ENCODE results near the gene ELL3. TPM values are rescaled to one million over a fixed set of nuclear protein-coding genes. Genes with fewer than 3 reads are reported as not detected.
"Not testable (repeated sequence)": the region's sequence is repeated elsewhere in the genome, so short reads cannot be mapped to it uniquely, and the experiment has no call there.

ELL3 gene
- total RNA-seq, 1 donor, result 1.7 TPM

DNA sequence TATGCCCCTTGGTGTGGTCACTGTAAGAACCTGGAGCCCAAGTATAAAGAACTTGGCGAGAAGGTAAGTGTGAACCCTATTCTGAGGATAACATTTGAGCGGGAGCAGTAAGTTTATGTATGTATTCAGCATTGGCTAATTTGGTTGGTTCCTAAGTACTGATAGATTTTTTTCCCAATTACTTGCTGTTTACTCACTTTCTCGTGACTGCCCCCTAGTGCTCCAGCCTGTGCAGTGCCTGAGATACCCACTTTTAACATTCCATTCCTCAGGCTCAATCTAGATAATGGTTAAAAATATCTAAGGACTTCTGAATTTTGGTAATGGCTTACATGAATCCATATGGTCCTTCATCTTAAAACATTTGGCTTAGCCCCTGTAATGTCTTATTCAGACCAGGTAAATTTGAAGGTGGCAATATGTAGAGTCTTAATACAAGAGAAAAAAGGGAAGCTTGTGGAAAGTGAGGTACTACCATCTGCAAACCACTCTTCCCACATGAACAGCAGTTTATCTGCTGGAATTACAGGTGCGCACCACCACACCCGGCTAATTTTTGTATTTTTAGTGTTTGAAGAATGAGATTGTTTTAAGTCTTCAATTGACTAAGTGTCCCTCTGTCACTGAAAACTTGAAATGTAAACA, 7.1 kb downstream of the ELL3 start:
- Histone ChIP-seq H3K4me3 (ENCODE audit: low read length) (no peak overlapping the region), H3K9me3 (ENCODE audit: low read depth, low read length) (no peaks in the 10 kb centered on the region), H3K27me3 (ENCODE audit: insufficient read depth, low read length) (no peaks in the 10 kb centered on the region), H3K4me1 (ENCODE audit: insufficient read depth, low read length) (peaks cover 6% of the 10 kb centered on the region)

DNA sequence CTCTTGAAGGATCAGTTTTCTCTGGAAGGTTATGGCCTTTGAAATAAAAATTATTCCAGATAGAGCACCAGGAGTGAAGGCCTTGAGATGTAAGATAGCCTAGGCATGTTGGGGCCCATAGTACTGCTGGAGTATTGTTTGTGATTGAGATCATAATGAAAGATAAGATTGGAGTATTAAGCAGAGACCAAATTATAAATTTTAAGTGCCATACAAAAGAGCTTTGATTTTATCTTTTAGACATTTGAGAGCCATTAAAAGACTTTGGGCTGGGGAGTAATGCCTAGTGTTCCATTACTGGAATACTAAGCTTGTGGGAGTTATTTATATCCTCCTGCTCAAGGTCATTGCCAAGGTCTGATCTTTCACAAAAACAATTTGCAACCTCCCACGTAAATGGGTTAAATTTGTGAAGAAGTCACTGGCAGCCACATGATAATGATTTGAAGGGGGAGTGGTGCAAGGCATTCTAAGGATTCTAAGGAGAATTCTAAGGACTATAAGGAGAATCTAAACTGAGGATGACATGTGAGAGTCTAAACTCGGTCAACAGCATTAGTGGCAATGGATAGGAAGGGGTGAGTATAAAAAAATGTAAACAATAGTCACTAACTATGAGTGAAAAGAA, 12.8 kb downstream of the ELL3 start:
- no peaks in the 10 kb centered on the region for H3K4me1 ChIP-seq (ENCODE audit: insufficient read depth, low read length)
- no peaks in the 10 kb centered on the region for H3K9me3 ChIP-seq (ENCODE audit: low read depth, low read length)
- H3K4me3 ChIP-seq (ENCODE audit: low read length), result no peak overlapping the region
- H3K27me3 ChIP-seq (ENCODE audit: insufficient read depth, low read length), result no peaks in the 10 kb centered on the region

DNA sequence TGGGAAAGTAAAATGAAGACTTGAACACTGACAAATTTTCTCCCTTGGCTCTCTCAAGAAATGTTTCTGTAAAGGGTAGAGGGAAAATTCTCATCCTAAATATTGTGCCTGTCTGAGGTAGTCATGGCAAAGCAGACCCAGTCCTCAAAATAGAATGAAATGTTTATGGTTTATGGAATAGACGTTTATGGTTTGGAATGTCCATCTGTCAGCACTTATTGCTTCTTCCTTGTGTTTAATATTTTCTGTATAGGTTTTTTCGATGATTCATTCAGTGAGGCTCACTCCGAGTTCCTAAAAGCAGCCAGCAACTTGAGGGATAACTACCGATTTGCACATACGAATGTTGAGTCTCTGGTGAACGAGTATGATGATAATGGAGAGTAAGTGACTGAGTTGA, 13.9 kb downstream of the ELL3 start:
- Histone ChIP-seq H3K4me3 (ENCODE audit: low read length) (no peak overlapping the region), H3K9me3 (ENCODE audit: low read depth, low read length) (no peaks in the 10 kb centered on the region), H3K4me1 (ENCODE audit: insufficient read depth, low read length) (no peaks in the 10 kb centered on the region), H3K27me3 (ENCODE audit: insufficient read depth, low read length) (no peaks in the 10 kb centered on the region)

DNA sequence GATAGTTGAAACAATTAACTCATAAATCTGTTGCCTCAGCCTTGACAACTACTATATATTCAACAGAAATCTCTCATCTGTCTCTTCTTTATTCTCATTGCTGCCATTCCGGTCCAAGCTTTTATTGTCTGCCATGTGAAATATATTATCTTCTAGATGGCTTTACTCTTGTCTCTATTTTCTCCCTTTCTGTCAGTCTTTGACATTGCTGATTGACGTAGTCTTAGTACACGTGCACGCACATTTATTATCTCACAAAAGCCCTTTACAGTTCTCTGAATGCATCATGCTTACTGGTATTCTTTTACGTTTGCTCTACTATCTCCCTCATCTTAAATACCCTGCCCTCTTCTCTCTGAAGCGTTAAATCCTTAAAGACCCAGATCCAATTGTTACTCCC, 24.9 kb downstream of the ELL3 start:
- Histone ChIP-seq H3K4me1 (ENCODE audit: insufficient read depth, low read length) (peaks cover 54% of the 10 kb centered on the region), H3K9me3 (ENCODE audit: low read depth, low read length) (no peaks in the 10 kb centered on the region), H3K4me3 (ENCODE audit: low read length) (no peak overlapping the region), H3K27me3 (ENCODE audit: insufficient read depth, low read length) (no peaks in the 10 kb centered on the region)

DNA sequence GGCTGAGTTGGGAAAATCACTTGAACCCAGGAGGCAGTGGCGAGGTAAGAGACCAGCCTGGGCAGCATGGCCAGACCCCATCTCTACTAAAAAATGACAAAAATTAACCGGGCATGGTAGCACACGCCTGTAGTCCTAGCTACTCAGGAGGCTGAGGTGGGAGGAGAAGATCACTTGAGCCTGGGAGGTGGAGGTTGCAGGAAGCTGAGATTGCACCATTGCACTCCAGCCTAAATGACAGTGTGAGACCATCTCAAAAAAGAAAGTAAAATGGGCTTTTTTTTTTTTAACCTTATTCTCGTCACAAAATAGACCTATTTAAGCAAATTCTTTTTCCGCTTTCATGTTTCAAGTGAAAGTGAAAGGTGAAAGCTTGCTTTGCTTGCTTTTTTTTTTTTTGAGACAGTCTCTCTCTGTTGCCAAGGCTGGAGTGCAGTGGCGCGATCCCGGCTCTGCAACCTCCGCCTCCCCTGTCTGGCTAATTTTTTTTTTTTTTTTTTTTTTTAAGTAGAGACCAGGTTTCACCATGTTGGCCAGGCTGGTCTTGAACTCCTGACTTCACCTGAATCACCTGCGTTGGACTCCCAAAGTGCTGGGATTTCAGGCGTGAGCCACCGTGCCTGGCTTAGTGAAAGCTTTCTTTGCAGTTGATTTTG, 26.9 kb downstream of the ELL3 start:
- peaks cover 63% of the 10 kb centered on the region for H3K4me1 ChIP-seq (ENCODE audit: insufficient read depth, low read length)
- H3K9me3 ChIP-seq (ENCODE audit: low read depth, low read length), result no peaks in the 10 kb centered on the region
- H3K4me3 ChIP-seq (ENCODE audit: low read length), result peak overlapping the region; percentile 33
- H3K27me3 ChIP-seq (ENCODE audit: insufficient read depth, low read length), result no peaks in the 10 kb centered on the region

DNA sequence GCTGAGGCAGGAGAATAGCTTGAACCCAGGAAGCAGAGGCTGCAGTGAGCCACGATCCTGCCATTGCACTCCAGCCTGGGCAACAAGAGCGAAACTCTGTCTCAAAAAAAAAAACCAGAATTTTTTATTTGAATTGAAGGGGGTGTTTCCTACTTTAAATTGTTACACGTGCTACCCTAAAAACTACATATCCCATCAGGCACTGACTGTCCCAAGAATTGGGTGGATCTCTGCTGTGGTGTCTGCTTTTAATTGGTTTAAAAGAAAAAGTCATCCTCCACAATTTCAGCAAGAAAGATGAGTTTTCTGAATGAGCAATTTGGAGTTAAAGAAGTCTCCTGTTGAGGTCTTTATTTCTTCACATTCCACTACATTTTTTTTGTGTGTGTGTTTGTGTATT, 28.4 kb downstream of the ELL3 start:
- no peaks in the 10 kb centered on the region for H3K27me3 ChIP-seq (ENCODE audit: insufficient read depth, low read length)

DNA sequence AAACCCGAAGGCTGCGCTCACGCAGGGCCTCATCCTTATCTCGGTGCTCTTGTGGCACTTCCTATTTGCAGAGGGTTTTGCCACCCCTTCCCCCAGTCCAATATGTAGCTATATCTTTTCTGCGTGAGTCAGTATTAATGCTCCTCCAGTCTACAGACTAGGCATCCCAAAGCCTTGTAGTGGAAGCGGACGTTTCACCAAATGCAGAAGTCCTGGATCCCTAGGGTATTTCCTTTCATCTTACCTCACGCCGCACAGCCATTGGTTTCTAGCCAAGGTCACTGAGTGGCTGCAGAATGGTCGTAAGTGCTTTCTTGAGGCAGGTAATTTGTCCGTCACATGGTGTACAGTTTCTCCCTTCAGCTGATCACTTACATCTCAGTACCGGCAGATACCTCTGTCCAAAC, 29.9 kb downstream of the ELL3 start:
- H3K27me3 ChIP-seq (ENCODE audit: insufficient read depth, low read length); H3K9me3 ChIP-seq (ENCODE audit: low read depth, low read length): not testable (repeated sequence)
- H3K4me3 ChIP-seq (ENCODE audit: low read length), result peak overlapping the region; percentile 78
- peaks cover 56% of the 10 kb centered on the region for H3K4me1 ChIP-seq (ENCODE audit: insufficient read depth, low read length)

More for the DNA sequence above, 28.4 kb downstream of the ELL3 start:
- H3K4me1 ChIP-seq (ENCODE audit: insufficient read depth, low read length), result peaks cover 63% of the 10 kb centered on the region
- H3K4me3 ChIP-seq (ENCODE audit: low read length), result no peak overlapping the region
- no peaks in the 10 kb centered on the region for H3K9me3 ChIP-seq (ENCODE audit: low read depth, low read length)

DNA sequence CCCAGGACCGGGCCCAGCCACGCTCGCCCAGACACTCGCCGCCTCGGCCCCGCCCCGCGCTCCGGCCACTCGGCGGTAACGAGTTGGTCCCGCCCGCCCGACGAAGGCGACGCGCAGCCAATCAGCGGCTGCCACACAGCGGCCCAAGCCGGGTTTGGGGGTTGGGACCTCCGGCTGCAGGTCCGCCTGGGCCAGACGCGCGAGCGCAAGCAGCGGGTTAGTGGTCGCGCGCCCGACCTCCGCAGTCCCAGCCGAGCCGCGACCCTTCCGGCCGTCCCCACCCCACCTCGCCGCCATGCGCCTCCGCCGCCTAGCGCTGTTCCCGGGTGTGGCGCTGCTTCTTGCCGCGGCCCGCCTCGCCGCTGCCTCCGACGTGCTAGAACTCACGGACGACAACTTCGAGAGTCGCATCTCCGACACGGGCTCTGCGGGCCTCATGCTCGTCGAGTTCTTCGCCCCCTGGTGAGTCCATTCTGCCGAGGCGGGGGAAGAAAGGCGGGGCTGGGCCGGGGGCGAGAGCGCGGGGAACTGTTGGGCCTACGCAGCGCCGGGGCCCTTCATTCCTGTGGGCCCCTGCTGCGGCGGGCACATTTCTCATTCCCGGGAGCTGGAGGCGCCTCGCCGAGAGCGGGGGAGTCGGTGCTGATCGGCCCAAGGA, 30.4 kb downstream of the ELL3 start, which contains the start of gene PDIA3:
Gene PDIA3, plus strand, starts transcription at position 194 of the 658 bp plus-strand sequence. Its CDS starts 102 bp downstream, at position 296.
- H3K4me1 ChIP-seq (ENCODE audit: insufficient read depth, low read length), result peaks cover 53% of the 10 kb centered on the region
- not testable (repeated sequence) for H3K27me3 ChIP-seq (ENCODE audit: insufficient read depth, low read length); H3K9me3 ChIP-seq (ENCODE audit: low read depth, low read length)
- peak within 1 kb of the TSS; percentile 78 for H3K4me3 ChIP-seq (ENCODE audit: low read length)

DNA sequence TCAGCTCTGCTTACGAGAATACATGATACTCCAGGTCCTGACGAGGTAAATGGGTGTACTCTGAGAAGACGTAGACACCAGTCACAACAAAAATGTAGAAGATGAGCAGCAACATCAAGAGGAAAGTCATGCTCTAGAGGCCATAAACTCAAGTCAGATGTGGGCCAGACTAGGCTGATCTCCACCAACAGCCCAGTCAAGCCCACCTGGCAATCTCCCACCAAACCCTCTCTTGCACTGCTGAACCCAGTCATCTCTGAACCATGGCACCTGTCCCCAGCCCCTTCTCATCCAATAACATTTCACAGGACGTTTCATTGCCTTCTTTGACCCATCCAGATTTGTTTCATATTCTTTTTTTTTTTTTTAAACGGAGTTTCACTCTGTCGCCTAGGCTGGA, 41.4 kb downstream of the ELL3 start:
- no peaks in the 10 kb centered on the region for H3K4me1 ChIP-seq (ENCODE audit: insufficient read depth, low read length)
- no peaks in the 10 kb centered on the region for H3K27me3 ChIP-seq (ENCODE audit: insufficient read depth, low read length)
- no peak overlapping the region for H3K4me3 ChIP-seq (ENCODE audit: low read length)
- no peaks in the 10 kb centered on the region for H3K9me3 ChIP-seq (ENCODE audit: low read depth, low read length)

DNA sequence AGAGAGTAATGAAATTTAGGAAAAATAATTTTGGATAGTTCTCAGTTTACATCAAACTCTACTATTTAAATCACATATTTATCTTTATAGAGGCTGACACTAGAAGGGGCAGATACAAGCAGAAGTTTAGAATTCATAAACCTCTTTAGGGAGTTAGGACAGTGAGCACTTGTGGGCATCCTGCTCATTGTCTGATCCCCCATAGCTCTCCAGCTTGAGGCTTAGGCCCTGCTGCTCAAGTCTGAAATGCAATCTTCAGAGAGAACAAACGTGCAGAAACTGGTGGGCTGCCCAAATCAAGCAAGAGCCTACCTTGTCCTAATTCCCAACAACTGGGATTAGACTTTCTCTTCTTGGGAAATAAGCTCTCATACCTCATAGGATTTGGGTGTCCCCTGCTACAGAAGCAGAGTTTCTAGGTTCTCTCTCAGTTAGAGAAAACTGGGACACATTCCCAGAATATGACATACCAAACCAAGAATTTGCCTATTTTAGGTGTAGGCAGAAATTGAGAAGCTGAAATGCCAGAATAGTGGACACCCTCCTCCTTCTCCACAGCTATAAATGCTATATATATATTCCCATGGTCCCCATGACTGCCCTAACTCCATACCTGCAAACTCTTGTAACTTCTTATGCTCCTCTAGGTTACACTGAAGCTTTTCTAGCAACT, 48.6 kb downstream of the ELL3 start:
- H3K27me3 ChIP-seq (ENCODE audit: insufficient read depth, low read length); H3K4me1 ChIP-seq (ENCODE audit: insufficient read depth, low read length); H3K4me3 ChIP-seq (ENCODE audit: low read length); H3K9me3 ChIP-seq (ENCODE audit: low read depth, low read length): not testable (repeated sequence)

DNA sequence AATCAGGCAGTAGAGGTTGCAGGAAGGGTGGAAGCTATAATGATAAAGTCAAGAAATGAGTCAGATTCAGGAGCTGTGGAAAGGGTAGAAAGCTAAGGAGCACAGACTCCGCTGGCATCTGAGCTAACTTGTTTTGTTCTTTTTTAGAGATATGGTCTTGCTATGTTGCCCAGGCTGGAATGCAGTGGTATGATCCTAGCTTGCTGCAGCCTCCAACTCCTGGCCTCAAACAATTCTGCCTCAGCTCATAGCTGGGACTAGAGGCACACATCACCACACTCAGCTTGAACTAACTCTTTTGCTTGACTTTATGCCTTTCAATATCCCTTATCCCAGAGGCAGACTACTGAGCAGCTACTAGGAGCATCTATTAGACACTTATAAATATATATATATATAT, 50.5 kb downstream of the ELL3 start:
- not testable (repeated sequence) for H3K4me3 ChIP-seq (ENCODE audit: low read length); H3K27me3 ChIP-seq (ENCODE audit: insufficient read depth, low read length); H3K9me3 ChIP-seq (ENCODE audit: low read depth, low read length); H3K4me1 ChIP-seq (ENCODE audit: insufficient read depth, low read length)

DNA sequence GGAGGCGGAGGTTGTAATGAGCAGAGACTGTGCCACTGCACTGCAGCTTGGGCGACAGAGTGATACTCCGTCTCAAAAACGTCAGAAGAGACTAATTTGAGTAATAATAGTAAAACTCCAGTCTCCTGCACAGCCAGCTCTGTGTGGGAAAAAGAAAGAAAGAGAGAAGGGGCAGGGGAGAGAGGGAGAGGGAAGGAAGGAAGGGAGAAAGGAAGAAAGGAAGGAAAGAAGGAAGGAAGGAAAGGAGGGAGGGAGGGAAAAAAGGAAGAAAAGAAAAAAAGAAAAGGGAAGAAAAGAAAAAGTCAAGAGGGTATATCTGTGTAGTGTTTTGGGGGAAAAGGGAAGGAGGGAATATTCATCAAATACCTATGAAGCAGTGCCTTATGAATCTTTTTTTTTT, 53.6 kb downstream of the ELL3 start:
- Histone ChIP-seq H3K27me3 (ENCODE audit: insufficient read depth, low read length) (no peaks in the 10 kb centered on the region), H3K9me3 (ENCODE audit: low read depth, low read length) (no peaks in the 10 kb centered on the region), H3K4me1 (ENCODE audit: insufficient read depth, low read length) (no peaks in the 10 kb centered on the region), H3K4me3 (ENCODE audit: low read length) (no peak overlapping the region)

All from mononuclear cell (primary cell).